Measurements from ENCODE around the gene TENT5C.

The TENT5C gene

DNA sequence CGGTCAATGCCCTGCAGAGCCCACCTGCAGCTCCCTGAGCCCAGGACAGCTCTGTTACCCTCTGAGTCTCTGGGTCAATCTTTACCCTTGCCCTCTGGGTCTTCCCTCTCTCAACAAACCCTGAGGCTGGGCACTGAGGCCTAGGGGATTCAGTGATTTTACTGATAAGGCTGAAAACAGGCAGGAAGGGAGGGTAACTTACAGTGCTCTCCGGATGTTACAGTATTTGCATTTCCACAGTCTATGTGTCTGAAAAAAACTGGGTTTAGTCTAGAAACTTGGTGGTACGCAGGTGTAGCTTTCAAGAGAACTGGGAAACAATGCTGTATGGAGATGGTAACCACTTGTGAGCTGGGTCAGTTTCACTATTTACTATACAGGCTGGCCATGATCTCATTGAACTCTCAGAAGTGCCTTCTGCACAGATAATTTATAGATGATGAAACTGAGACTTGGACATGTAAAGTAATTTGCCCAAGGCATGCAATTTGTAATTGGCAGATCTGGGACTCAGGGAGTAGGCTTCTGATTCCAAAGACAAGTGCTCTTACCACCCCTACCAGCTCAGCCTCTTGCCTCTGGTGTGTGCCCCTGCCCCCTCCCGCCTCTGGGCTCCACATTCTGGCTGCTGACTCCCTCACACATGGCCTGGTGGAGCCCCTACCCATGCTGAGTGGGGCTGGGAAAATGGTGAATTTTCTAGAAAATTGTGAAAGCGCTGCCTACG, 48.8 kb downstream of the TENT5C start:
- no peak for DNase-seq (ENCODE audit: low read depth)
- H3K4me3 ChIP-seq (ENCODE audit: low read length): no peak overlapping the region
- no peak for TF ChIP-seq CTCF (conservative IDR thresholded peaks at IDR 0.05; ENCODE audit: low read length)

- no peak for TF ChIP-seq CTCF (conservative IDR thresholded peaks at IDR 0.05; ENCODE audit: low read length)
- no peak overlapping the region for H3K4me3 ChIP-seq (ENCODE audit: low read length)
- no peak for DNase-seq (ENCODE audit: low read depth)
Observed at GRCh38 chr1:117655220-117655577, 49.4 kb downstream of the TENT5C start.

DNA sequence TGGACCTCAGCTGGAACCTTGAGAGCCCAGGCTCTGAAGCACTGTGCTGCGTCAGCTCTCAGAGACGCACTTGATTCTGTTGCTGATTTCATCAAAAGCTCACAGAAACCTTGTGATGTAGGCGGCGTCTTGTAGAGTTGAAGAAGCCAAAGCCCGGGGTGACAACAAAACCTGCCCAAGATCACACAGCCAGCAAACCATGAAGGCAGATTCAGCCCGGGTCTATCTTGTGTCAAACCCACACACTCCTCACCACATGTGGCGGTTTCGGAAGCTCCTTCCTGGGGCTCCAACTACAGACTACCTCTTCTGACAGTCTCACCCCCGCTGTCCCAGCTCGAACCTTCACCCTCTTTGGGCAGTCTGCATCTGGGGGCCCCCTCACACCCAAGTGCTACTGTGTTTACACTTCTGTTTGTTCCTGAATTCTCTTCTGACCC, 50.4 kb downstream of the TENT5C start:
- TF ChIP-seq CTCF (conservative IDR thresholded peaks at IDR 0.05; ENCODE audit: low read length): no peak
- H3K4me3 ChIP-seq (ENCODE audit: low read length): no peak overlapping the region
- no peak for DNase-seq (ENCODE audit: low read depth)

DNA sequence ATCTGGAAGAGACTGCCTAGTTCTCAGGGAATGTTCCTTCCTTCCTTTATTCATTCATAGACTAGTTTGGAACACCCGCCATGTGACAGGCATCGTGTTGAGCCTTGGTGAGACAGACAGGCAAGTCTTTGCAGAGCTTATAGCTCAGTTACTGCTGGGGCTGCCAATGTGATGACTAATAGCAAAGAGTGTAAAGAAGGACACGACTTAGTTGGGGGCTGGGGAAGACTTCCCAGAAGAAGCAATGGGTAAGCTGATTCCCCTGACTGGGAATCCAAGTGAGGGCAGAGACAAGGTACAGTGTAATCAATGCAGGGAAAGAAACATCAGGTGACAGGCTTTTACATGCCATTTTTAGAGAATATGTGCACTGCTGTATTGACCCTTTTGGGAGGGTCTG, 51.2 kb downstream of the TENT5C start:
- DNase-seq (ENCODE audit: low read depth): peak; percentile 82
- TF ChIP-seq CTCF (conservative IDR thresholded peaks at IDR 0.05; ENCODE audit: low read length): no peak
- H3K4me3 ChIP-seq (ENCODE audit: low read length): no peak overlapping the region

- no peak for TF ChIP-seq CTCF (conservative IDR thresholded peaks at IDR 0.05; ENCODE audit: low read length)
- no peak overlapping the region for H3K4me3 ChIP-seq (ENCODE audit: low read length)
- DNase-seq (ENCODE audit: low read depth): no peak
Observed at GRCh38 chr1:117657949-117658660, 52.3 kb downstream of the TENT5C start.

- no peak for DNase-seq (ENCODE audit: low read depth)
- no peak overlapping the region for H3K4me3 ChIP-seq (ENCODE audit: low read length)
- no peak for TF ChIP-seq CTCF (conservative IDR thresholded peaks at IDR 0.05; ENCODE audit: low read length)
Observed at GRCh38 chr1:117658676-117659075, 52.8 kb downstream of the TENT5C start.

Data from AG10803 (cell line).